SH-SY5Y (cell line): ENCODE measurements around the gene DLG2.

Experiments
- GATA2 ChIP-seq: IDR thresholded peaks from 2 replicates; pipeline ENCODE4 v1.6.1; 2011; ENCODE audit warnings: mild to moderate bottlenecking, low read depth, low read length
- GATA3 ChIP-seq: IDR thresholded peaks from 2 replicates; pipeline ENCODE4 v1.6.1; 2011; ENCODE audit warnings: low read depth, mild to moderate bottlenecking, low read length, moderate library complexity

- TF ChIP-seq GATA2 (no peak), GATA3 (no peak)
Observed at GRCh38 chr11:85385547-85385946, 241.6 kb downstream of the DLG2 start.
